A673 (cell line): ENCODE data around the gene PCDHB7.

Source experiments
- EZH2 ChIP-seq: fragments of 200-600 bp; sonication (generic); IDR thresholded peaks from 2 replicates; pipeline ENCODE4 v1.6.1; 2017; ENCODE audit warnings: borderline replicate concordance, low read depth, mild to moderate bottlenecking, mixed read lengths, antibody characterized with exemption, low read length; ENCODE audit not compliant: poor library complexity, severe bottlenecking
- TF ChIP-seq, protein P1 (sequence below): fragments of 300-800, 200-600 bp; sonication (generic); conservative IDR thresholded peaks from 2 replicates; pipeline ENCODE4 v1.5.1; 2017; ENCODE audit warnings: low read depth, mild to moderate bottlenecking, antibody characterized with exemption, low read length, moderate library complexity, mixed read lengths

DNA sequence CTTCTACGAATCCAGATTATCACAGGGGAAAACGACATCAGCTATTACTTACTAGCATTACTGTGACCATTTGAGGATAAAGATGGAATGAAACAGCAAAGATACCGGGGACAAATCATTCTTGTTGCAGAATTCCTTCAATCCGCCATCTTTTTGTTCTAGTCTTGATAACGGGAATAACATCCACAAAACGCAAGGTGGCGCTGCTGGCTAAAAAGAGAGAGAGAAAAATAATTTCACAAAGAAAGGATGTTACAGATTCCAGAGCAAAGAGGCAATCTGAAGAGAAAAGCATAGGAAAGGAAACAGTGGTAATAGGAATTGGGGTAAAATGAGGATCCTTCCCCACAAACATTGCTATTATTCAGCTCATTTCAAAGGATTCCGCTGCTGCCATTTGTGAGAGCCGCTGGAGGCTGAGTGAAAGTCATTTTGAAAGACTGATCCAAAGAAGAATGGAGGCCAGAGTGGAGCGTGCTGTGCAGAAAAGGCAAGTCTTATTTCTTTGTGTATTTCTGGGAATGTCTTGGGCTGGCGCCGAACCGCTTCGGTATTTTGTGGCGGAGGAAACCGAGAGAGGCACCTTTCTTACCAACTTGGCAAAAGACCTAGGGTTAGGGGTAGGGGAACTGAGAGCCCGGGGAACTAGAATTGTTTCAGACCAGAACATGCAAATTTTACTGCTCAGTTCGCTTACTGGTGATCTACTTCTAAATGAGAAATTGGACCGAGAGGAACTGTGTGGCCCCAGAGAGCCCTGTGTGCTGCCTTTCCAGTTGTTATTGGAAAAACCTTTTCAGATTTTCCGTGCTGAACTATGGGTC is at the start of gene PCDHB7:
- TF ChIP-seq, protein P1, sequence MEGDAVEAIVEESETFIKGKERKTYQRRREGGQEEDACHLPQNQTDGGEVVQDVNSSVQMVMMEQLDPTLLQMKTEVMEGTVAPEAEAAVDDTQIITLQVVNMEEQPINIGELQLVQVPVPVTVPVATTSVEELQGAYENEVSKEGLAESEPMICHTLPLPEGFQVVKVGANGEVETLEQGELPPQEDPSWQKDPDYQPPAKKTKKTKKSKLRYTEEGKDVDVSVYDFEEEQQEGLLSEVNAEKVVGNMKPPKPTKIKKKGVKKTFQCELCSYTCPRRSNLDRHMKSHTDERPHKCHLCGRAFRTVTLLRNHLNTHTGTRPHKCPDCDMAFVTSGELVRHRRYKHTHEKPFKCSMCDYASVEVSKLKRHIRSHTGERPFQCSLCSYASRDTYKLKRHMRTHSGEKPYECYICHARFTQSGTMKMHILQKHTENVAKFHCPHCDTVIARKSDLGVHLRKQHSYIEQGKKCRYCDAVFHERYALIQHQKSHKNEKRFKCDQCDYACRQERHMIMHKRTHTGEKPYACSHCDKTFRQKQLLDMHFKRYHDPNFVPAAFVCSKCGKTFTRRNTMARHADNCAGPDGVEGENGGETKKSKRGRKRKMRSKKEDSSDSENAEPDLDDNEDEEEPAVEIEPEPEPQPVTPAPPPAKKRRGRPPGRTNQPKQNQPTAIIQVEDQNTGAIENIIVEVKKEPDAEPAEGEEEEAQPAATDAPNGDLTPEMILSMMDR = peak; percentile 83
- no peak for TF ChIP-seq EZH2
